GM23338 (cell line): ENCODE results near the gene NUBPL. TPM values are rescaled to one million over a fixed set of nuclear protein-coding genes. Genes with fewer than 3 reads are reported as not detected.
"Not testable (repeated sequence)": the region's sequence is repeated elsewhere in the genome, so short reads cannot be mapped to it uniquely, and the experiment has no call there.

Source experiments
- ATAC-seq: fragments of 200-7000 bp; cut with Tn5 transposase; 3 replicates; pipeline ENCODE4 v1.9.1; 2020
- DNase-seq: peaks from one replicate; pipeline ENCODE4 v3.0.0-alpha.2; 2015; ENCODE audit warnings: low spot score
- H2AFZ ChIP-seq: fragments of 200-600 bp; sonication (generic); 2 replicates; pipeline ENCODE4 v1.8.0; 2016; ENCODE audit warnings: antibody characterized with exemption, mild to moderate bottlenecking, moderate library complexity
- H3F3A ChIP-seq: fragments of 200-600 bp; sonication (generic); replicated peaks from 2 replicates; pipeline ENCODE4 v1.8.0; 2017; ENCODE audit warnings: antibody characterized with exemption, mixed run types, low read depth
- H3K27ac ChIP-seq: fragments of 200-600 bp; sonication (generic); 2 replicates; pipeline ENCODE4 v1.6.1; 2016; ENCODE audit warnings: low read depth
- H3K27me3 ChIP-seq: fragments of 200-600 bp; sonication (generic); 2 replicates; pipeline ENCODE4 v1.8.0; 2016; ENCODE audit warnings: mild to moderate bottlenecking, mixed run types, moderate library complexity; ENCODE audit not compliant: insufficient read depth
- H3K36me3 ChIP-seq: fragments of 200-600 bp; sonication (generic); 2 replicates; pipeline ENCODE4 v1.8.0; 2016; ENCODE audit warnings: mild to moderate bottlenecking; ENCODE audit not compliant: insufficient read depth
- H3K4me1 ChIP-seq: fragments of 200-600 bp; sonication (generic); 2 replicates; pipeline ENCODE4 v1.8.0; 2016; ENCODE audit warnings: mild to moderate bottlenecking, moderate library complexity; ENCODE audit not compliant: insufficient read depth
- H3K4me2 ChIP-seq: fragments of 200-600 bp; sonication (generic); 2 replicates; pipeline ENCODE4 v1.7.1; 2017; ENCODE audit warnings: mixed run types
- H3K4me3 ChIP-seq: fragments of 200-600 bp; sonication (generic); 2 replicates; pipeline ENCODE4 v1.6.1; 2016; ENCODE audit warnings: mixed run types
- H3K79me2 ChIP-seq: fragments of 200-600 bp; sonication (generic); replicated peaks from 2 replicates; pipeline ENCODE4 v1.8.0; 2017; ENCODE audit warnings: mild to moderate bottlenecking; ENCODE audit not compliant: insufficient read depth
- H3K9me2 ChIP-seq: fragments of 200-600 bp; sonication (generic); 2 replicates; pipeline ENCODE4 v1.8.0; 2017; ENCODE audit not compliant: insufficient read depth
- H4K20me1 ChIP-seq: fragments of 200-600 bp; sonication (generic); replicated peaks from 2 replicates; pipeline ENCODE4 v1.8.0; 2017; ENCODE audit warnings: mild to moderate bottlenecking; ENCODE audit not compliant: insufficient read depth
- H3K27ac Mint-ChIP-seq: 2 replicates; pipeline ENCODE4 v1.8.0; 2020; ENCODE audit warnings: inconsistent platforms, mild to moderate bottlenecking, moderate library complexity, mixed read lengths
- H3K27me3 Mint-ChIP-seq: 3 replicates; pipeline ENCODE4 v1.8.0; 2022; ENCODE audit warnings: low read depth, mild to moderate bottlenecking, moderate library complexity, mixed read lengths, inconsistent platforms; ENCODE audit not compliant: insufficient read depth, poor library complexity
- H3K36me3 Mint-ChIP-seq: 3 replicates; pipeline ENCODE4 v1.8.0; 2021; ENCODE audit warnings: low read depth, mild to moderate bottlenecking, inconsistent platforms, moderate library complexity, mixed read lengths
- H3K4me1 Mint-ChIP-seq: 3 replicates; pipeline ENCODE4 v1.8.0; 2020; ENCODE audit warnings: mild to moderate bottlenecking, inconsistent platforms, mixed read lengths
- H3K4me3 Mint-ChIP-seq: 3 replicates; pipeline ENCODE4 v1.8.0; 2021; ENCODE audit warnings: moderate library complexity, mild to moderate bottlenecking, inconsistent platforms, mixed read lengths
- H3K9me3 Mint-ChIP-seq: 3 replicates; pipeline ENCODE4 v1.8.0; 2020; ENCODE audit warnings: moderate library complexity, mild to moderate bottlenecking, inconsistent platforms, mixed read lengths
- CTCF ChIP-seq, 2 experiments: fragments of 200-600 bp in 1 of 2; sonication (generic) in 1 of 2; conservative IDR thresholded peaks; 2 replicates each; pipeline versions ENCODE4 v1.5.1 to v1.6.1; 2016 to 2017; ENCODE audit warnings: antibody characterized with exemption in 2 of 2, low read depth in 2 of 2, mild to moderate bottlenecking in 2 of 2, moderate library complexity in 1 of 2
- ETS1 ChIP-seq: IDR thresholded peaks from 2 replicates; pipeline ENCODE4 v1.6.1; 2016; ENCODE audit warnings: antibody characterized with exemption
- EZH2phosphoT487 ChIP-seq: fragments of 200-600 bp; sonication (generic); IDR thresholded peaks from one replicate; pipeline ENCODE4 v1.8.1; 2018; ENCODE audit warnings: antibody characterized with exemption; ENCODE audit not compliant: unreplicated experiment
- NANOG ChIP-seq: IDR thresholded peaks from 2 replicates; pipeline ENCODE4 v1.6.1; 2016; ENCODE audit warnings: antibody characterized with exemption, borderline replicate concordance
- POLR2AphosphoS5 ChIP-seq: IDR thresholded peaks from 2 replicates; pipeline ENCODE4 v1.6.1; 2016; ENCODE audit warnings: antibody characterized with exemption, low read depth
- REST ChIP-seq: IDR thresholded peaks from one replicate; pipeline ENCODE4 v1.6.1; 2018; ENCODE audit warnings: antibody characterized with exemption; ENCODE audit not compliant: unreplicated experiment
- STAT1 ChIP-seq: IDR thresholded peaks from one replicate; pipeline ENCODE4 v1.6.1; 2016; ENCODE audit warnings: antibody characterized with exemption; ENCODE audit not compliant: unreplicated experiment
- polyA plus RNA-seq: library from polyadenylated mRNA; unstranded; fragments of >200 nt; fragmentation: Nextera tagmentation; extraction: Ambion mirVana; gene quantifications from 2 replicates; pipeline ENCODE4 v1.2.1, GENCODE V29; 2016
- total RNA-seq: library from RNA; depleted of rRNA; stranded (reverse); fragments of >200 nt; shearing (Covaris generic); gene quantifications from 2 replicates; pipeline ENCODE4 v1.2.3, GENCODE V29; 2014

NUBPL gene
- total and polyA plus RNA-seq, 2 experiments from 2014 or later = 6.1 to 20.7 TPM

- ATAC-seq (no peak), DNase-seq (no peak)
- H3K4me3 Mint-ChIP-seq = no peak overlapping the region
- H3K4me3 ChIP-seq = no peak overlapping the region
- H3K27me3 ChIP-seq = no peaks in the 10 kb centered on the region
- H3K4me1 ChIP-seq = no peaks in the 10 kb centered on the region
- peaks cover 11% of the 10 kb centered on the region; the same call in 2 of the 3 replicates for H3K9me3 Mint-ChIP-seq
- H3K4me2 ChIP-seq = no peak overlapping the region
- H3F3A ChIP-seq = no peaks in the 10 kb centered on the region
- peaks cover 8% of the 10 kb centered on the region; the same call in 1 of the 3 replicates for H3K36me3 Mint-ChIP-seq
- TF ChIP-seq POLR2AphosphoS5 (no peak), ETS1 (no peak), REST (no peak), NANOG (no peak), STAT1 (no peak)
- H2AFZ ChIP-seq = no peak overlapping the region
- H4K20me1 ChIP-seq = no peaks in the 10 kb centered on the region
- H3K27me3 Mint-ChIP-seq = no peaks in the 10 kb centered on the region
- no peak overlapping the region for H3K27ac Mint-ChIP-seq
- H3K9me2 ChIP-seq = no peaks in the 10 kb centered on the region
- H3K36me3 ChIP-seq = no peaks in the 10 kb centered on the region
- H3K27ac ChIP-seq = no peak overlapping the region
- H3K79me2 ChIP-seq = no peaks in the 10 kb centered on the region
- no peaks in the 10 kb centered on the region for H3K4me1 Mint-ChIP-seq
Observed at GRCh38 chr14:31792726-31793125, 231.5 kb downstream of the NUBPL start.

GRCh38 chr14:31797946-31798345 is 236.7 kb downstream of the NUBPL start:
- H3K27ac Mint-ChIP-seq, H2AFZ ChIP-seq, H3K27me3 Mint-ChIP-seq, H3K4me1 Mint-ChIP-seq, DNase-seq, H3K27me3 ChIP-seq, H3K79me2 ChIP-seq, ATAC-seq, H3K36me3 Mint-ChIP-seq, H3K4me3 Mint-ChIP-seq, H3K4me3 ChIP-seq, H3K9me3 Mint-ChIP-seq, H3K36me3 ChIP-seq, H3K4me2 ChIP-seq, H3K4me1 ChIP-seq, H3K27ac ChIP-seq, H4K20me1 ChIP-seq, H3K9me2 ChIP-seq, H3F3A ChIP-seq: not testable (repeated sequence)

GRCh38 chr14:31802838-31803237 is 241.6 kb downstream of the NUBPL start:
- Mint-ChIP-seq H3K4me1 (peaks cover 10% of the 10 kb centered on the region), H3K27me3 (peaks cover 2% of the 10 kb centered on the region), H3K36me3 (peaks cover 3% of the 10 kb centered on the region; the same call in 2 of the 3 replicates), H3K4me3 (no peak overlapping the region), H3K9me3 (peaks cover 6% of the 10 kb centered on the region; the same call in 2 of the 3 replicates), H3K27ac (no peak overlapping the region)
- DNase-seq = no peak
- no peaks in the 10 kb centered on the region for H3K9me2 ChIP-seq
- no peak overlapping the region for H2AFZ ChIP-seq
- TF ChIP-seq CTCF (conservative IDR thresholded peaks at IDR 0.05; ENCODE audit: low read depth in 2 of 2) = no peak
- no peak for TF ChIP-seq EZH2phosphoT487
- no peak for TF ChIP-seq NANOG
- TF ChIP-seq POLR2AphosphoS5 = no peak
- no peak for TF ChIP-seq STAT1
- TF ChIP-seq REST = no peak
- ATAC-seq = no peak
- H4K20me1 ChIP-seq = no peaks in the 10 kb centered on the region
- no peaks in the 10 kb centered on the region for H3K79me2 ChIP-seq
- H3K36me3 ChIP-seq = no peaks in the 10 kb centered on the region
- no peak overlapping the region for H3K4me3 ChIP-seq
- H3K4me2 ChIP-seq = no peak overlapping the region
- H3K4me1 ChIP-seq = peaks cover 9% of the 10 kb centered on the region
- H3K27ac ChIP-seq = no peak overlapping the region
- H3K27me3 ChIP-seq = no peaks in the 10 kb centered on the region
- H3F3A ChIP-seq = no peaks in the 10 kb centered on the region
